ENCODE data around the gene TSEN15.
A peak's percentile ranks its signal among the peaks of the same experiment; 100 is the strongest.

Gene TSEN15

GRCh38 chr1:184020328-184020727 lies 31.2 kb upstream of the TSEN15 start:
- TF ChIP-seq PATZ1 (CRISPR knock-in tag; IDR thresholded peaks at IDR 0.05; ENCODE audit: borderline replicate concordance) = no peak
- no peak for TF ChIP-seq RARB (CRISPR knock-in tag; IDR thresholded peaks at IDR 0.05)
- no peak for ATAC-seq

- TF ChIP-seq RARB (CRISPR knock-in tag; IDR thresholded peaks at IDR 0.05) = no peak
- TF ChIP-seq PPARA (CRISPR knock-in tag; IDR thresholded peaks at IDR 0.05; ENCODE audit: borderline replicate concordance) = no peak
- no peak for TF ChIP-seq ZFP3 (CRISPR knock-in tag; IDR thresholded peaks at IDR 0.05)
- TF ChIP-seq ZNF8 (CRISPR knock-in tag; IDR thresholded peaks at IDR 0.05) = no peak
- TF ChIP-seq GLIS3 (CRISPR knock-in tag; IDR thresholded peaks at IDR 0.05) = no peak
- TF ChIP-seq BACH2 (CRISPR knock-in tag; IDR thresholded peaks at IDR 0.05; ENCODE audit: borderline replicate concordance) = no peak
- no peak for TF ChIP-seq TOX (CRISPR knock-in tag; IDR thresholded peaks at IDR 0.05; ENCODE audit: borderline replicate concordance)
- TF ChIP-seq ARNTL (CRISPR knock-in tag; IDR thresholded peaks at IDR 0.05; ENCODE audit: borderline replicate concordance, low read depth) = no peak
- no peak for TF ChIP-seq POU6F1 (CRISPR knock-in tag; IDR thresholded peaks at IDR 0.05; ENCODE audit: borderline replicate concordance, low read depth)
- TF ChIP-seq CREB5 (CRISPR knock-in tag; IDR thresholded peaks at IDR 0.05; ENCODE audit: low read depth) = no peak
- no peak for TF ChIP-seq ZC3H10 (CRISPR knock-in tag; IDR thresholded peaks at IDR 0.05)
- no peak for TF ChIP-seq ISL1 (CRISPR knock-in tag; IDR thresholded peaks at IDR 0.05)
- no peak for TF ChIP-seq PATZ1 (CRISPR knock-in tag; IDR thresholded peaks at IDR 0.05; ENCODE audit: borderline replicate concordance)
- TF ChIP-seq ESRRG (CRISPR knock-in tag; IDR thresholded peaks at IDR 0.05) = no peak
- TF ChIP-seq ZNF565 (CRISPR knock-in tag; conservative IDR thresholded peaks at IDR 0.05; ENCODE audit: low read depth) = no peak
- no peak for TF ChIP-seq TCF4 (CRISPR knock-in tag; IDR thresholded peaks at IDR 0.05; ENCODE audit: borderline replicate concordance)
- ATAC-seq = no peak
Measured at GRCh38 chr1:184020855-184021254, 30.7 kb upstream of the TSEN15 start.

GRCh38 chr1:184021728-184022127 lies 29.8 kb upstream of the TSEN15 start:
- ATAC-seq = peak; percentile 7
- TF ChIP-seq POU6F1 (CRISPR knock-in tag; IDR thresholded peaks at IDR 0.05; ENCODE audit: borderline replicate concordance, low read depth) (0 out of 2 replicates have a peak, but pooled peaks have one; percentile 36), OSR1 (CRISPR knock-in tag; IDR thresholded peaks at IDR 0.05) (no peak)

GRCh38 chr1:184022668-184023067 lies 28.9 kb upstream of the TSEN15 start:
- no peak for TF ChIP-seq TOX (CRISPR knock-in tag; IDR thresholded peaks at IDR 0.05; ENCODE audit: borderline replicate concordance)
- no peak for TF ChIP-seq CSRNP3 (CRISPR knock-in tag; IDR thresholded peaks at IDR 0.05)
- TF ChIP-seq ZNF565 (CRISPR knock-in tag; conservative IDR thresholded peaks at IDR 0.05; ENCODE audit: low read depth) = no peak
- no peak for TF ChIP-seq POU6F1 (CRISPR knock-in tag; IDR thresholded peaks at IDR 0.05; ENCODE audit: borderline replicate concordance, low read depth)
- no peak for TF ChIP-seq ZFP3 (CRISPR knock-in tag; IDR thresholded peaks at IDR 0.05)
- ATAC-seq = peak; percentile 7; the same call in 1 of the 3 replicates

Measured in SK-N-SH treated with all-trans-retinoic acid at 6 μM for 48 hours (cell line).